Measurements from ENCODE around the gene ZNF316. TPM values are rescaled to one million over a fixed set of nuclear protein-coding genes. Genes with fewer than 3 reads are reported as not detected.
A peak's percentile ranks its signal among the peaks of the same experiment; 100 is the strongest.
"Not testable (repeated sequence)": the region's sequence is repeated elsewhere in the genome, so short reads cannot be mapped to it uniquely, and the experiment has no call there.

The ZNF316 gene
- total RNA-seq, 1 donor from 2014 or later = 18.6 TPM

- DNase-seq (ENCODE audit: low spot score) = no peak
- no peak for ATAC-seq
Observed at GRCh38 chr7:6621195-6622133, 15.7 kb upstream of the ZNF316 start.

GRCh38 chr7:6622134-6622710, 14.9 kb upstream of the ZNF316 start:
- DNase-seq (ENCODE audit: low spot score) (no peak), ATAC-seq (no peak)

GRCh38 chr7:6623589-6624245, 13.4 kb upstream of the ZNF316 start:
- DNase-seq (ENCODE audit: low spot score) = no peak

GRCh38 chr7:6624246-6624611, 12.9 kb upstream of the ZNF316 start:
- no peak for DNase-seq (ENCODE audit: low spot score)
- no peak for ATAC-seq

More at GRCh38 chr7:6623589-6624245, 13.4 kb upstream of the ZNF316 start:
- no peak for ATAC-seq

- DNase-seq (ENCODE audit: low spot score) (no peak), ATAC-seq (no peak)
Observed at GRCh38 chr7:6628045-6628444, 9.1 kb upstream of the ZNF316 start.

GRCh38 chr7:6630007-6630849, 6.9 kb upstream of the ZNF316 start:
- ATAC-seq (no peak), DNase-seq (ENCODE audit: low spot score) (no peak)

- ATAC-seq (no peak), DNase-seq (ENCODE audit: low spot score) (no peak)
Observed at GRCh38 chr7:6631605-6632004, 5.5 kb upstream of the ZNF316 start.

- ATAC-seq = no peak
- DNase-seq (ENCODE audit: low spot score) = no peak
Observed at GRCh38 chr7:6634021-6634420, 3.1 kb upstream of the ZNF316 start.

GRCh38 chr7:6634971-6635370, 2.1 kb upstream of the ZNF316 start:
- not testable (repeated sequence) for ATAC-seq; DNase-seq (ENCODE audit: low spot score)

- no peak for DNase-seq (ENCODE audit: low spot score)
- ATAC-seq = peak; percentile 6
Observed at GRCh38 chr7:6637544-6638229, 569 bp downstream of the ZNF316 start.

GRCh38 chr7:6639032-6639431, 1.9 kb downstream of the ZNF316 start:
- DNase-seq (ENCODE audit: low spot score) = no peak
- ATAC-seq = no peak

- ATAC-seq = no peak
- no peak for DNase-seq (ENCODE audit: low spot score)
Observed at GRCh38 chr7:6639627-6640026, 2.5 kb downstream of the ZNF316 start.

- DNase-seq (ENCODE audit: low spot score) (no peak), ATAC-seq (no peak)
Observed at GRCh38 chr7:6640246-6640721, 3.2 kb downstream of the ZNF316 start.

- DNase-seq (ENCODE audit: low spot score) (no peak), ATAC-seq (no peak)
Observed at GRCh38 chr7:6641305-6642035, 4.4 kb downstream of the ZNF316 start.

GRCh38 chr7:6642239-6642839, 5.2 kb downstream of the ZNF316 start:
- no peak for ATAC-seq

GRCh38 chr7:6642861-6643640, 5.9 kb downstream of the ZNF316 start:
- DNase-seq (ENCODE audit: low spot score) (no peak), ATAC-seq (no peak)

More at GRCh38 chr7:6642239-6642839, 5.2 kb downstream of the ZNF316 start:
- no peak for DNase-seq (ENCODE audit: low spot score)

- DNase-seq (ENCODE audit: low spot score) = no peak
- no peak for ATAC-seq
Observed at GRCh38 chr7:6643915-6644625, 7.0 kb downstream of the ZNF316 start.

GRCh38 chr7:6644728-6645127, 7.6 kb downstream of the ZNF316 start:
- DNase-seq (ENCODE audit: low spot score) (no peak), ATAC-seq (no peak)
